Endothelial cell of umbilical vein (primary cell): Measurements from ENCODE around the gene SMAP1. TPM values are rescaled to one million over a fixed set of nuclear protein-coding genes. Genes with fewer than 3 reads are reported as not detected.

Source experiments
- BruUV-seq: library from RNA; stranded (reverse); fragments of 400-500 nt; replicated peaks from 2 replicates; lab custom pipeline; 2021; lab: Mats Ljungman, UMichigan
- CTCF ChIA-PET: fragments of 300-600, 350-600 bp; sonication (Branson Sonifier 250); formaldehyde crosslinking; loops from one replicate; lab custom pipeline; 2021; ENCODE audit warnings: antibody characterized with exemption, inconsistent platforms; lab: Charles Lee
- POLR2A ChIA-PET: fragments of 300-600, 350-600 bp; sonication (Branson Sonifier 250); formaldehyde crosslinking; loops from one replicate; lab custom pipeline; 2021; ENCODE audit warnings: antibody characterized with exemption, inconsistent platforms; lab: Charles Lee
- DNase-seq: peaks from one replicate; pipeline ENCODE4 v3.0.0-alpha.2; 2011; ENCODE audit warnings: low read depth, low spot score
- FAIRE-seq: peaks from 2 replicates; lab custom pipeline; 2011; peaks lifted over from hg19 to GRCh38; lab: Jason Lieb, UNC
- H2AFZ ChIP-seq: 2 replicates; pipeline ENCODE4 v1.6.0; 2012; ENCODE audit warnings: low read depth, low read length, control low read depth, inconsistent platforms
- H3K27ac ChIP-seq: 2 replicates; pipeline ENCODE4 v1.5.1; 2011; ENCODE audit warnings: low read depth, mild to moderate bottlenecking, control low read depth, low read length, moderate library complexity; ENCODE audit not compliant: insufficient read depth
- H3K27me3 ChIP-seq, 2 experiments: 2 replicates each; pipeline versions ENCODE4 v1.6.0 to v1.6.1; 2011; ENCODE audit warnings: low read length in 2 of 2, mixed read lengths in 1 of 2; ENCODE audit not compliant: control insufficient read depth in 2 of 2, insufficient read depth in 2 of 2
- H3K36me3 ChIP-seq, 2 experiments: 2 replicates in 1 of 2; 3 replicates in 1 of 2; pipeline ENCODE4 v1.5.1; 2011; ENCODE audit warnings: low read length in 2 of 2, mild to moderate bottlenecking in 1 of 2, moderate library complexity in 1 of 2; ENCODE audit not compliant: control insufficient read depth in 2 of 2, insufficient read depth in 2 of 2; ENCODE audit errors: extremely low read depth in 1 of 2
- H3K4me1 ChIP-seq: 3 replicates; pipeline ENCODE4 v1.5.1; 2011; ENCODE audit warnings: mild to moderate bottlenecking, low read length; ENCODE audit not compliant: control insufficient read depth, insufficient read depth; ENCODE audit errors: extremely low read depth
- H3K4me2 ChIP-seq: 2 replicates; pipeline ENCODE4 v1.6.1; 2011; ENCODE audit warnings: low read length, control low read depth, mixed read lengths; ENCODE audit not compliant: insufficient read depth
- H3K4me3 ChIP-seq, 3 experiments: fragments of 200-600 bp in 1 of 3; sonication (generic), shearing (Covaris generic) in 1 of 3; replicated peaks in 1 of 3; 2 replicates each; pipeline ENCODE4 v1.5.1; 2011 to 2016; ENCODE audit warnings: control low read depth in 3 of 3, low read length in 3 of 3, mild to moderate bottlenecking in 2 of 3, inconsistent platforms in 1 of 3, low read depth in 1 of 3, moderate library complexity in 1 of 3; ENCODE audit not compliant: insufficient read depth in 1 of 3
- H3K79me2 ChIP-seq: 2 replicates; pipeline ENCODE4 v1.6.0; 2012; ENCODE audit warnings: low read length, inconsistent platforms; ENCODE audit not compliant: control insufficient read depth, insufficient read depth
- H3K9ac ChIP-seq: replicated peaks from 2 replicates; pipeline ENCODE3; 2011; ENCODE audit warnings: low read length, control low read depth; ENCODE audit not compliant: insufficient read depth; ENCODE audit errors: extremely low read depth
- H3K9me1 ChIP-seq: replicated peaks from 3 replicates; pipeline ENCODE4 v1.6.0; 2011; ENCODE audit warnings: mild to moderate bottlenecking, low read length; ENCODE audit not compliant: control insufficient read depth, insufficient read depth; ENCODE audit errors: extremely low read depth
- H3K9me3 ChIP-seq: replicated peaks from 2 replicates; pipeline ENCODE4 v1.5.1; 2012; ENCODE audit warnings: low read length, inconsistent platforms; ENCODE audit not compliant: control insufficient read depth, insufficient read depth
- H4K20me1 ChIP-seq: replicated peaks from 2 replicates; pipeline ENCODE3; 2011; ENCODE audit warnings: mild to moderate bottlenecking, low read length; ENCODE audit not compliant: control insufficient read depth, insufficient read depth; ENCODE audit errors: extremely low read depth
- FOS ChIP-seq: IDR thresholded peaks from 2 replicates; pipeline ENCODE4 v1.6.1; 2011; ENCODE audit warnings: mild to moderate bottlenecking, low read length, moderate library complexity, borderline replicate concordance; ENCODE audit not compliant: insufficient read depth
- JUN ChIP-seq: IDR thresholded peaks from 2 replicates; pipeline ENCODE4 v1.6.1; 2011; ENCODE audit warnings: borderline replicate concordance, low read depth; ENCODE audit not compliant: insufficient read length, insufficient read depth
- POLR2AphosphoS5 ChIP-seq: IDR thresholded peaks from 2 replicates; pipeline ENCODE4 v1.6.1; 2012; ENCODE audit warnings: low read depth, mild to moderate bottlenecking, control low read depth, low read length, moderate library complexity; ENCODE audit not compliant: insufficient read depth
- dilution Hi-C: fragments of 300-500 bp; cut with MboI; formaldehyde crosslinking; loops from one replicate; pipeline ENCODE4 v1.15.0; 2019; ENCODE audit warnings: low sequenced_read_pairs; ENCODE audit not compliant: extremely low pct_ligation_motif_present
- intact Hi-C: fragments of 100-400 bp; cut with micrococcal nuclease; formaldehyde crosslinking; loops from one replicate; pipeline ENCODE4 v1.10.0; 2022
- polyA plus RNA-seq, 4 experiments: library from polyadenylated mRNA; depleted of rRNA in 3 of 4; stranded (reverse) in 3 of 4; unstranded in 1 of 4; fragments of >200 nt; gene quantifications; 2 replicates each; pipeline versions ENCODE4 v1.2.1 to v1.2.3, GENCODE V29; 2011 to 2012; ENCODE audit warnings: missing spikeins in 1 of 4
- total RNA-seq: library from RNA; stranded (reverse); gene quantifications from 2 replicates; pipeline ENCODE4 v1.2.3, GENCODE V29; 2021
- TF ChIP-seq, protein P1 (sequence below), 2 donors: IDR thresholded peaks; 1 replicate in 1 of 2; 2 replicates in 1 of 2; pipeline ENCODE4 v1.5.1; 2011; ENCODE audit warnings: low read length in 2 of 2, mild to moderate bottlenecking in 2 of 2, moderate library complexity in 2 of 2, control low read depth in 1 of 2, inconsistent platforms in 1 of 2, low read depth in 1 of 2; ENCODE audit not compliant: insufficient read depth in 1 of 2; ENCODE audit errors: extremely low read depth in 1 of 2
- TF ChIP-seq, protein P2 (sequence below): IDR thresholded peaks from 2 replicates; pipeline ENCODE4 v1.6.1; 2011; ENCODE audit not compliant: insufficient read depth, insufficient read length

SMAP1 gene
- total and polyA plus RNA-seq, 2 donors (not counting 3 experiments of a cell fraction or from before 2014, with no cell fraction given), result 14.6 to 24.6 TPM

DNA sequence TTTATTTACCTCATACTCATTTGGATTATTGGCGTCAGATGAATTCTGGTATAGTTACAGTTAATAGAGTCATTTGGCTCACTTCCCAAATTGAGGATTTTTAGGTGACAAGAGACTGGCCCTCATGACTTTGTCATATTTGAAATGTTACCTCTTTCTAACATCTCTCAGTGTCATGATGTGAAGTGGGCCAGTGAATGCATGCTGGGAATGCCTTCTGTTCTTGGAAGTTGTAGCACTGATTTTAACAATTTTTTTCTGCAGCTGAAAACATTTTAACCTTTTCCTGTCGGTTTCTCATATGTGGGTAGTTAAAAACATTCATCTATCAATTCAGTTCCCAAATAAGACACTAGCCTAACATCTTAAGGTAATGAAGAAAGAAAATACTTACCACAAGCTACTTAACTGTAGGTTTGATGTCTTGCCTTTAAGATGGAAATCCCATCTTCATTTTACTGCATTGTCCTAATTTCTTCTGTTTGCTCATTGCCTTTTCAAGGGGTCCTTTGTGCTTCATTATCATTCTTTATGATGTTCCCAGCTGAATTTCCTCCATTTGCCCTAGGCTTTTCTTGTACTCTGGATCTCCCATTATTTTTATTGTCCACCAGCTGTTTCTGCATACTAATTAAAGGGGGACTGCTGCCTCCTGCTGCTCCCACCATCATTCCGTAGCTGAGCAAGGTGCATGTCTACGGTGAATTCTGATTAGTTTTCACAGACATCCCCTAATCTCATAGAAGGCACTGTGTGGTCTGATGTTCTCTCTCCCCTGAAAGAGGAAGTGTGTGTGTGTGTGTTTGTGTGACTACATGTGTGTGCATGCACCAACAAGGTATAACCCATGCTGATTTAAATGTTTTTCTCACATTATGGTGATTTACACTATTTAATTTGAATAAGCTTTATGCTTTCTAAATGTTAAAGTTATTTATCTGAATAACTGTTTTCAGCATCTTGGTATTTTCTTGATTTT lies 179.7 kb downstream of the SMAP1 start:
- Histone ChIP-seq H4K20me1 (no peaks in the 10 kb centered on the region), H3K4me3 (no peak overlapping the region), H3K4me2 (no peak overlapping the region), H3K9me3 (no peaks in the 10 kb centered on the region), H3K79me2 (no peaks in the 10 kb centered on the region), H3K4me1 (no peaks in the 10 kb centered on the region), H3K9me1 (no peaks in the 10 kb centered on the region), H3K27me3 (no peaks in the 10 kb centered on the region), H2AFZ (no peak overlapping the region), H3K36me3 (no peaks in the 10 kb centered on the region), H3K9ac (no peak overlapping the region), H3K27ac (no peak overlapping the region)
- no TSS peak for BruUV-seq
- POLR2A ChIA-PET, result no interaction called here
- intact Hi-C loops, result no loop called here
- TF ChIP-seq, protein P1, sequence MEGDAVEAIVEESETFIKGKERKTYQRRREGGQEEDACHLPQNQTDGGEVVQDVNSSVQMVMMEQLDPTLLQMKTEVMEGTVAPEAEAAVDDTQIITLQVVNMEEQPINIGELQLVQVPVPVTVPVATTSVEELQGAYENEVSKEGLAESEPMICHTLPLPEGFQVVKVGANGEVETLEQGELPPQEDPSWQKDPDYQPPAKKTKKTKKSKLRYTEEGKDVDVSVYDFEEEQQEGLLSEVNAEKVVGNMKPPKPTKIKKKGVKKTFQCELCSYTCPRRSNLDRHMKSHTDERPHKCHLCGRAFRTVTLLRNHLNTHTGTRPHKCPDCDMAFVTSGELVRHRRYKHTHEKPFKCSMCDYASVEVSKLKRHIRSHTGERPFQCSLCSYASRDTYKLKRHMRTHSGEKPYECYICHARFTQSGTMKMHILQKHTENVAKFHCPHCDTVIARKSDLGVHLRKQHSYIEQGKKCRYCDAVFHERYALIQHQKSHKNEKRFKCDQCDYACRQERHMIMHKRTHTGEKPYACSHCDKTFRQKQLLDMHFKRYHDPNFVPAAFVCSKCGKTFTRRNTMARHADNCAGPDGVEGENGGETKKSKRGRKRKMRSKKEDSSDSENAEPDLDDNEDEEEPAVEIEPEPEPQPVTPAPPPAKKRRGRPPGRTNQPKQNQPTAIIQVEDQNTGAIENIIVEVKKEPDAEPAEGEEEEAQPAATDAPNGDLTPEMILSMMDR (IDR thresholded peaks at IDR 0.05; ENCODE audit: extremely low read depth in 1 of 2, insufficient read depth in 1 of 2, low read depth in 1 of 2, low read length in 2 of 2), result no peak
- no peak for TF ChIP-seq POLR2AphosphoS5
- TF ChIP-seq, protein P2, sequence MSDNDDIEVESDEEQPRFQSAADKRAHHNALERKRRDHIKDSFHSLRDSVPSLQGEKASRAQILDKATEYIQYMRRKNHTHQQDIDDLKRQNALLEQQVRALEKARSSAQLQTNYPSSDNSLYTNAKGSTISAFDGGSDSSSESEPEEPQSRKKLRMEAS, result no peak
- no peak for TF ChIP-seq FOS
- no peak for TF ChIP-seq JUN
- CTCF ChIA-PET, result interaction anchor here (0.6 to 1.9 kb wide), 2 partner anchors 140 to 282 kb away, joined by 3 to 6 read pairs; no protein-coding TSS in a partner anchor
- dilution Hi-C loops, result no loop called here
- FAIRE-seq, result no peak
- no peak for DNase-seq
